A549 (cell line): ENCODE data around the gene CD68.

Experiments
- ESRRA ChIP-seq: fragments of 150-350 bp; IDR thresholded peaks from 2 replicates; pipeline ENCODE4 v1.6.1; 2014; ENCODE audit warnings: mild to moderate bottlenecking, low read length, borderline replicate concordance
- MAFK ChIP-seq: fragments of 450-650 bp; IDR thresholded peaks from 2 replicates; pipeline ENCODE4 v1.6.1; 2014; ENCODE audit not compliant: partially characterized antibody
- TF ChIP-seq, protein P1 (sequence below): fragments of >200 bp; sonication (Bioruptor Twin); formaldehyde crosslinking; IDR thresholded peaks from 3 replicates; pipeline ENCODE4 v1.5.1; 2016
- TF ChIP-seq, protein P2 (sequence below): fragments of 450-650 bp; IDR thresholded peaks from 2 replicates; pipeline ENCODE4 v1.6.1; 2014; ENCODE audit warnings: antibody characterized with exemption

GRCh38 chr17:7612294-7612640, 32.8 kb downstream of the CD68 start:
- TF ChIP-seq, protein P1, sequence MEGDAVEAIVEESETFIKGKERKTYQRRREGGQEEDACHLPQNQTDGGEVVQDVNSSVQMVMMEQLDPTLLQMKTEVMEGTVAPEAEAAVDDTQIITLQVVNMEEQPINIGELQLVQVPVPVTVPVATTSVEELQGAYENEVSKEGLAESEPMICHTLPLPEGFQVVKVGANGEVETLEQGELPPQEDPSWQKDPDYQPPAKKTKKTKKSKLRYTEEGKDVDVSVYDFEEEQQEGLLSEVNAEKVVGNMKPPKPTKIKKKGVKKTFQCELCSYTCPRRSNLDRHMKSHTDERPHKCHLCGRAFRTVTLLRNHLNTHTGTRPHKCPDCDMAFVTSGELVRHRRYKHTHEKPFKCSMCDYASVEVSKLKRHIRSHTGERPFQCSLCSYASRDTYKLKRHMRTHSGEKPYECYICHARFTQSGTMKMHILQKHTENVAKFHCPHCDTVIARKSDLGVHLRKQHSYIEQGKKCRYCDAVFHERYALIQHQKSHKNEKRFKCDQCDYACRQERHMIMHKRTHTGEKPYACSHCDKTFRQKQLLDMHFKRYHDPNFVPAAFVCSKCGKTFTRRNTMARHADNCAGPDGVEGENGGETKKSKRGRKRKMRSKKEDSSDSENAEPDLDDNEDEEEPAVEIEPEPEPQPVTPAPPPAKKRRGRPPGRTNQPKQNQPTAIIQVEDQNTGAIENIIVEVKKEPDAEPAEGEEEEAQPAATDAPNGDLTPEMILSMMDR: no peak
- no peak for TF ChIP-seq MAFK
- TF ChIP-seq, protein P2, sequence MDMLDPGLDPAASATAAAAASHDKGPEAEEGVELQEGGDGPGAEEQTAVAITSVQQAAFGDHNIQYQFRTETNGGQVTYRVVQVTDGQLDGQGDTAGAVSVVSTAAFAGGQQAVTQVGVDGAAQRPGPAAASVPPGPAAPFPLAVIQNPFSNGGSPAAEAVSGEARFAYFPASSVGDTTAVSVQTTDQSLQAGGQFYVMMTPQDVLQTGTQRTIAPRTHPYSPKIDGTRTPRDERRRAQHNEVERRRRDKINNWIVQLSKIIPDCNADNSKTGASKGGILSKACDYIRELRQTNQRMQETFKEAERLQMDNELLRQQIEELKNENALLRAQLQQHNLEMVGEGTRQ: no peak
- TF ChIP-seq ESRRA: no peak
